ENCODE results near the gene CLCN3.

Gene CLCN3

GRCh38 chr4:169627307-169627706, 6.9 kb downstream of the CLCN3 start:
- no peak overlapping the region for H3K4me3 ChIP-seq (replicated peaks; ENCODE audit: low read depth, low read length)
- no peaks in the 10 kb centered on the region for H3K27me3 ChIP-seq (replicated peaks; ENCODE audit: control insufficient read depth, insufficient read depth, low read length)
- DNase-seq (ENCODE audit: extremely low read depth, insufficient read length), result no peak
- H3K36me3 ChIP-seq (ENCODE audit: control insufficient read depth, insufficient read depth, low read length), result no peaks in the 10 kb centered on the region; the same call in 1 of the 2 replicates
- no peak for TF ChIP-seq CTCF (IDR thresholded peaks at IDR 0.05; ENCODE audit: insufficient read depth, low read length, poor library complexity, severe bottlenecking)

- DNase-seq (ENCODE audit: extremely low read depth, insufficient read length), result no peak
- TF ChIP-seq CTCF (IDR thresholded peaks at IDR 0.05; ENCODE audit: insufficient read depth, low read length, poor library complexity, severe bottlenecking), result no peak
- Histone ChIP-seq H3K36me3 (ENCODE audit: control insufficient read depth, insufficient read depth, low read length) (no peaks in the 10 kb centered on the region; the same call in 1 of the 2 replicates), H3K4me3 (replicated peaks; ENCODE audit: low read depth, low read length) (no peak overlapping the region), H3K27me3 (replicated peaks; ENCODE audit: control insufficient read depth, insufficient read depth, low read length) (no peaks in the 10 kb centered on the region)
These were observed 8.2 kb downstream of the CLCN3 start for GRCh38 chr4:169628579-169628978.

GRCh38 chr4:169630069-169630468, 9.7 kb downstream of the CLCN3 start:
- Histone ChIP-seq H3K4me3 (replicated peaks; ENCODE audit: low read depth, low read length) (no peak overlapping the region), H3K36me3 (ENCODE audit: control insufficient read depth, insufficient read depth, low read length) (no peaks in the 10 kb centered on the region; the same call in 1 of the 2 replicates), H3K27me3 (replicated peaks; ENCODE audit: control insufficient read depth, insufficient read depth, low read length) (no peaks in the 10 kb centered on the region)
- TF ChIP-seq CTCF (IDR thresholded peaks at IDR 0.05; ENCODE audit: insufficient read depth, low read length, poor library complexity, severe bottlenecking), result no peak
- DNase-seq (ENCODE audit: extremely low read depth, insufficient read length), result no peak

- no peak for DNase-seq (ENCODE audit: extremely low read depth, insufficient read length)
- H3K4me3 ChIP-seq (replicated peaks; ENCODE audit: low read depth, low read length), result no peak overlapping the region
- H3K36me3 ChIP-seq (ENCODE audit: control insufficient read depth, insufficient read depth, low read length), result no peaks in the 10 kb centered on the region; the same call in 1 of the 2 replicates
- TF ChIP-seq CTCF (IDR thresholded peaks at IDR 0.05; ENCODE audit: insufficient read depth, low read length, poor library complexity, severe bottlenecking), result no peak
- no peaks in the 10 kb centered on the region for H3K27me3 ChIP-seq (replicated peaks; ENCODE audit: control insufficient read depth, insufficient read depth, low read length)
These were observed 12.5 kb downstream of the CLCN3 start for GRCh38 chr4:169632896-169633295.

GRCh38 chr4:169634975-169635374, 14.6 kb downstream of the CLCN3 start:
- no peaks in the 10 kb centered on the region for H3K27me3 ChIP-seq (replicated peaks; ENCODE audit: control insufficient read depth, insufficient read depth, low read length)
- H3K36me3 ChIP-seq (ENCODE audit: control insufficient read depth, insufficient read depth, low read length), result peaks cover 1% of the 10 kb centered on the region; the same call in 1 of the 2 replicates
- H3K4me3 ChIP-seq (replicated peaks; ENCODE audit: low read depth, low read length), result no peak overlapping the region
- no peak for TF ChIP-seq CTCF (IDR thresholded peaks at IDR 0.05; ENCODE audit: insufficient read depth, low read length, poor library complexity, severe bottlenecking)
- DNase-seq (ENCODE audit: extremely low read depth, insufficient read length), result no peak

- no peak for DNase-seq (ENCODE audit: extremely low read depth, insufficient read length)
- Histone ChIP-seq H3K36me3 (ENCODE audit: control insufficient read depth, insufficient read depth, low read length) (peaks cover 5% of the 10 kb centered on the region), H3K4me3 (replicated peaks; ENCODE audit: low read depth, low read length) (no peak overlapping the region), H3K27me3 (replicated peaks; ENCODE audit: control insufficient read depth, insufficient read depth, low read length) (no peaks in the 10 kb centered on the region)
- TF ChIP-seq CTCF (IDR thresholded peaks at IDR 0.05; ENCODE audit: insufficient read depth, low read length, poor library complexity, severe bottlenecking), result no peak
These were observed 20.0 kb downstream of the CLCN3 start for GRCh38 chr4:169640261-169640870.
